NCI-H1092 (cell line): ENCODE results near the gene PLD5.
"Not testable (repeated sequence)": the region's sequence is repeated elsewhere in the genome, so short reads cannot be mapped to it uniquely, and the experiment has no call there.

Experiments
- DNase-seq: peaks from one replicate; lab custom pipeline; 2025; lab: John Stamatoyannopoulos, UW

PLD5 gene

DNA sequence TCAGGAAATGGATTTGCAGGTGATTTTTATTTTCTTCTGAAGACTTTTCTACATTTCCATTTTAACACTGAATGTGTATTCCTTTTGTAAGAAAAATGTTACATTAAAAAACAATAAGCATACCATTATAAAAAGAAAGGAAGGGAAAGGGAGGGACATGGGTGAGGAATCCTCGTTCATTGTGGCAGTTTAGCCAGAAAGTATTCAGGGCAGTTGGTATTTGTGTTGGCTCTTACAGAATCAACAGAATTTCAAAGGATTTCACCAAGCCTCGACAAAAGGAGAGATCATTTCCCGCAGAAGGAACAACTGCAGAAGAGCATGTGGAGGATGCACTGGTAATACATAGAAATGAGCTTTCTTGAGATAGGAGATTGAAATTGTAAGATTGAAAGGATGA, 35.0 kb downstream of the PLD5 start:
- no peak for DNase-seq

DNA sequence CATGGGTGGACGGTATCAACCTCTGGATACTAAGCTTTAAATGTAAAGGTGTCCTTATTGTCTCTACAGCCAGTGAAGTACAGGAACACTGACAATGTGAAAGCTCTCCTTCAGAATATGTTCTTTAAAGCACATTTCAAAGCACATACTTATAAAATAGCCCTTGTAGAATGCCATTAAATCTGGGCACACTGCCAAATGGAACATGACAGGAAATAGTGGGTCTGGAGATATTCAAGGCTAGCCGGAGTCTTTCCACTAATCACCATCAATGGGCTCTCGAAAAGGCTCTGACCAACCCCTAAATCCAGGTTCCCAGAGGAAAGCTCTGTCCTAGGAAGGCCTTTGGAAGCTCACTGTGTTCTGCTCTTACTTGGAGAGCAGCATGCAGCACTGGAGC, 46.6 kb downstream of the PLD5 start:
- DNase-seq: peak; percentile 23

DNA sequence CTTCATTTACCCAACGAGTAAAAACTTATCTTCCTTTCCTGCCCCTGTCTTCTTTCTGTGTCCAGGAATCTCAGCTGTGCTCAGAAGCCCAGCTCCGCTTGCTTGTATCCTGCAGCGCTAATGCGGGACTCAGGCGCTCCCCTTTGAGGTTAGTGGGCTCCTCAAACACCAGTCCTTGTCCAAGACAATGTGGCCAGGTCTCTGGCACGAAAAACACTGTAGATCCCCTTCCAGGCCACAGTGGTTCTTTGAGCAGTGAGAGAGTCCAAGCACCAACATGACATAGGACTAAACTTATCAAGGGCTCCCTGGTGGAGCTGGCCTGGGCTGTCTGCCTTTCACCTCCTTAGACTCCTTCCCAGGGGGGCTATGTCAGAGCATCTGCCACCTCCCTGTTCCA, 53.7 kb downstream of the PLD5 start:
- no peak for DNase-seq

- DNase-seq: no peak
Measured at GRCh38 chr1:242468784-242469183, 55.7 kb downstream of the PLD5 start.

GRCh38 chr1:242467556-242468145, 56.8 kb downstream of the PLD5 start:
- DNase-seq: peak; percentile 63

DNA sequence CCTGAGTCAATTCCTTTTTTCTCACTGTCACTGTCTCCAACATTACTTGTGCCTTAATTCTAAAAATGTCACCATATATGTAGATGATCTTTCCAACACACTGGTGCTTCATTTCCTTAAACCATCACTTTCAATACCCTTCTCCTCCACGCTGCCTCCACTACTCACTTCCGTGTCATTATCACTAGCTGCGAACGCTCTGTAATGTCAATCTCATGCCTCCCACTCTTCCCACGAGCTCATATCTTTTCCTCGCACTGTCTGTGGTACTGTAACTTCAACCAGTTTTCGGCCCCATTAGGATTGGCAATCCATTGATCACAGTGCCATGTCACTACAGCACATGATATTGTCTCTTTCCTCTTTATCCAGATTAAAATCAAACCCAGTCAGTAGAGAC, 61.6 kb downstream of the PLD5 start:
- DNase-seq: no peak

DNA sequence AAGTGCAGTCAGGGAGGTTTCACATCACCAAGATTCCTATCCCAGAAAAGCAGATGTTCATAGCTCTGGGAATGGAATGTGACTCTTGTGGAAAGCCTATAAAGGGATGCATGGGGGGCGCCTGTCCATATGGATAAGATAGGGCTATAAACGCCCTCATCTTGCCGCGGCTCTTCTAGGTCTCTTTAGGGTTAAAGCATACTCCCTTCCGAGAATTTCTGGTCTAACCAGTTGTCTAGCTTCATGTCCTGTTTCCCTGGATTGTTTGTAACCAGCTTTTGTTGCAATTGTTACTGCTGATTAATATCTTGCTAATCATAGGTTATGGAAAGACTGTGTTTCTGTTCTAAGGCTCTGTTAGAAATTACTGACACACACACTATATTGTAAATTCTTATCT, 64.8 kb downstream of the PLD5 start:
- not testable (repeated sequence) for DNase-seq

- no peak for DNase-seq
Measured at GRCh38 chr1:242456726-242457269, 67.7 kb downstream of the PLD5 start.

- DNase-seq: no peak
Measured at GRCh38 chr1:242455052-242455361, 69.5 kb downstream of the PLD5 start.

GRCh38 chr1:242454262-242455051, 70.0 kb downstream of the PLD5 start:
- peak; percentile 57 for DNase-seq

GRCh38 chr1:242452573-242452972, 71.9 kb downstream of the PLD5 start:
- no peak for DNase-seq

GRCh38 chr1:242449661-242450060, 74.8 kb downstream of the PLD5 start:
- peak; percentile 17 for DNase-seq

DNA sequence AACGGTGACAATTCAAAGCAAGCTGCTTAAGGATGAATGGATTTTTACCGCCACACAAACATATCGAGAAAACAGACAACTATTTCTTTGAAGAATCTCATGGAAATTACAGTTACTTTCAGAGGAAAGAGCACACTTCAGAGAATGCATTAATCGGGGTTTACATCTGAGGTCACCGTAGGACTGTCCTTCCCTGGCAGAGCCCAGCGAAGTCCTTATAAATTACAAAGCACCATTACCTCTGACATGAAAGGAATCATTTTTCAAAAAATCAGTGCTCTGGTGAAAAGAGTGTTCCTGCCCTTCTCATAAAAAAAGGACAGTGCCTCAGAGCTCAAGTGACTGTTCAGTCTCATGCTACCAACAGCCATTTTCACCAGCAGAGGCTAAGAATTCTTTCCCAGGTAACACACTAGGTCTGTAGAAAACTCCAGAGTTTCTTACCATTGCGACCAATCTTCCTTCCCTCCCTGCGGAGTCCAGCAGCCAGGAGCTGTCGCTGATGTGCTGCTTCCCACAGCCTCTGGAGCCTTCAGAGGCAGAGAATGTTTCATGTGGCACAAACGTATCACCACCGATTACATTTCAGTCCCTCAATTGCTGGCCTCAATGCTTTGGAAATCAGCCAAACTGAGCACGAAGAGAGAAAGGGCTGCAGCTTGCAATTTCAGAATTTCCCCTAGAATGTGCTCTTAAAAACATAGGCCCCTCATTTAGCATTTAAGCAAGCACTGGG, 75.4 kb downstream of the PLD5 start:
- DNase-seq: peak; percentile 35

- DNase-seq: no peak
Measured at GRCh38 chr1:242447689-242448088, 76.8 kb downstream of the PLD5 start.

GRCh38 chr1:242440757-242441156, 83.7 kb downstream of the PLD5 start:
- DNase-seq: no peak

DNA sequence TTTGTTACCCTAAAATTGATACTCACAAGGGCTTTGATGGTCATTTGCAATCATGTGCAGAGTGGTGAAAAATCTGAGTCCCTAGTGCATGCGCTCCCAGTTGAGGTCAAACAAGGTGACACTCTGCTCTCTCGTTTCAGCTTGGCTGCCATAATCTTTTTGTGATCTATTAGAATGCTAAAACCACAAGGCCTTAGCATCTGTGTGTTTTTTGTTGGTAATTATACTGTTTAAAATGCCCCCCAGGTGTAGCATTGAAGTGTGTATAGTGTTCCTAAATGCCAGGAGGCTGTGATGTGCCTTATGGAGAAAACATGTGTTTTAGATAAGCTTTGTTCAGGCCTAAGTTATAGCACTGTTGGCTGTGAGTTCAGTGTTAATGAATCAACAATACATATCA, 89.3 kb downstream of the PLD5 start:
- no peak for DNase-seq

- no peak for DNase-seq
Measured at GRCh38 chr1:242432491-242433095, 91.9 kb downstream of the PLD5 start.

GRCh38 chr1:242431786-242432185, 92.7 kb downstream of the PLD5 start:
- no peak for DNase-seq

DNA sequence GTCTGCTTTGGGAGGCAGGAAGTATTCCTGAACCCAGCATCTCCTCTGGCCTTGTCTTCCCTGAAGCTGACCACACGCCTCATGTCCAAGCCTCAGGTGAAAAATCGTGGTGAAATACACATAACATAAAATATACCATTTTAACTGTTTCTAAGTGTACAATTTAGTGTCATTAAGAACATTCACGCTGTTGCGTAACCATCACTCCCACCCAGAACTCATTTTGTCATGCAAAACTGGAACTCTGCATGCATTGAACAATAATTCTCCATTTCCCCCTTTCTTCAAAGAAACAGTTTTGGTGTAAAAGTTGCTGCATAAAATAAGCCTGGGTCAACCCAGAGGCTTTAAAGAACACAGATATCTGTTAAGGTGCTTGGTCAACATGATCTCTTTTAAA, 93.5 kb downstream of the PLD5 start:
- DNase-seq: no peak

GRCh38 chr1:242428399-242429190, 95.9 kb downstream of the PLD5 start:
- no peak for DNase-seq

DNA sequence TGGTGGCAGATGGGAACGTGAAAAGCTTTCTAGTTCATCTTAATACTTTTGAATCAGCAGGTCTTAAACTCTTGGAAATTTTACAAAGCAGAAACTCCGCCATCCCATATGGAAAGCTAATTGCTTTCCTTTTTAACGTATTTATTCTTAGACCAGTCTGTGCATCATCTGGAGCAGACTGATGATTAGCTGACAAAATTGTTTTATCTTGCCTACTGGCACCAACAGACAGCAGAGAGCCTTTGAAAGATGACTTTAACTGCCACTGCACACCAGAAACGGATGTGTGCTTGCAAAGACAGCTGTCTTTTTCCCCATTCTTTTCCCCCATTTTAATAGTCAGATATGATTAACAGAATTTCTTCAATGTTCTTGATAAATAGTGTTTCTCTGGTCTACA, 97.0 kb downstream of the PLD5 start:
- DNase-seq: no peak
